Lower leg skin (tissue), 4 donors: ENCODE measurements around the gene HAT1. TPM values are rescaled to one million over a fixed set of nuclear protein-coding genes. Genes with fewer than 3 reads are reported as not detected.

Experiments
- DNase-seq, 2 donors: peaks; one replicate each; pipeline ENCODE4 v3.0.0-alpha.2; 2019; ENCODE audit warnings: low spot score in 2 of 2
- H3K4me3 ChIP-seq: fragments of 200-600 bp; sonication (generic); 2 replicates; pipeline ENCODE4 v1.5.1; 2017; ENCODE audit warnings: mild to moderate bottlenecking, low read depth; ENCODE audit not compliant: poor library complexity, severe bottlenecking
- CTCF ChIP-seq, 3 donors: fragments of 450-650 bp; IDR thresholded peaks; one replicate each; pipeline ENCODE4 v1.5.1; 2016; ENCODE audit warnings: antibody characterized with exemption in 3 of 3, mild to moderate bottlenecking in 3 of 3, moderate library complexity in 2 of 3
- POLR2A ChIP-seq, 2 donors: fragments of 450-650 bp; IDR thresholded peaks; one replicate each; pipeline ENCODE4 v1.6.1; 2016 to 2017; ENCODE audit warnings: antibody characterized with exemption in 2 of 2, mild to moderate bottlenecking in 1 of 2, moderate library complexity in 1 of 2
- WGBS, 2 donors: methylation state at CpG; one replicate each; pipeline ENCODE4 v1.1.5; 2018; 5-methylcytosine and 5-hydroxymethylcytosine counted together
- intact Hi-C: fragments of 100-400 bp; cut with DNase I; formaldehyde crosslinking; loops from one replicate; pipeline ENCODE4 v1.15.0; 2023; ENCODE audit warnings: low total_unique reads
- total RNA-seq, 4 donors: library from RNA; depleted of rRNA; stranded (reverse); fragments of >200 nt; gene quantifications; one replicate each; pipeline ENCODE4 v1.1.0, GENCODE V29; 2016

HAT1 gene
- total RNA-seq, 4 donors from 2014 or later: 15.0 to 28.0 (median 22.1) TPM

GRCh38 chr2:171963198-171963597 lies 40.9 kb downstream of the HAT1 start:
- WGBS, 2 donors: 87 to 92% methylated on average over 2 of the region's 2 CpGs
- intact Hi-C loops: no loop called here
- H3K4me3 ChIP-seq: no peak overlapping the region
- no peak for DNase-seq
- no peak for TF ChIP-seq CTCF (IDR thresholded peaks at IDR 0.05)
- TF ChIP-seq POLR2A (IDR thresholded peaks at IDR 0.05): no peak

GRCh38 chr2:171964308-171964707 lies 42.0 kb downstream of the HAT1 start:
- no peak overlapping the region for H3K4me3 ChIP-seq
- no peak for TF ChIP-seq CTCF (IDR thresholded peaks at IDR 0.05)
- no peak for TF ChIP-seq POLR2A (IDR thresholded peaks at IDR 0.05)
- WGBS, 2 donors: 89 to 93% methylated on average over 2 of the region's 2 CpGs
- no peak for DNase-seq
- intact Hi-C loops: no loop called here

GRCh38 chr2:171965238-171965637 lies 43.0 kb downstream of the HAT1 start:
- 89 to 91% methylated on average over 3 of the region's 3 CpGs for WGBS, 2 donors
- intact Hi-C loops: no loop called here
- no peak overlapping the region for H3K4me3 ChIP-seq
- no peak for TF ChIP-seq POLR2A (IDR thresholded peaks at IDR 0.05)
- no peak for TF ChIP-seq CTCF (IDR thresholded peaks at IDR 0.05)
- DNase-seq: no peak

- intact Hi-C loops: no loop called here
- no peak overlapping the region for H3K4me3 ChIP-seq
- DNase-seq: no peak
- 96% methylated on average over 3 of the region's 3 CpGs for WGBS, 2 donors
- TF ChIP-seq CTCF (IDR thresholded peaks at IDR 0.05) (no peak), POLR2A (IDR thresholded peaks at IDR 0.05) (no peak)
These were observed 43.4 kb downstream of the HAT1 start for GRCh38 chr2:171965661-171966060.

GRCh38 chr2:171966235-171966634 lies 44.0 kb downstream of the HAT1 start:
- H3K4me3 ChIP-seq: no peak overlapping the region
- 96% methylated on average over 8 of the region's 8 CpGs for WGBS, 2 donors
- no peak for TF ChIP-seq CTCF (IDR thresholded peaks at IDR 0.05)
- TF ChIP-seq POLR2A (IDR thresholded peaks at IDR 0.05): no peak
- intact Hi-C loops: no loop called here
- DNase-seq: no peak

GRCh38 chr2:171966688-171967087 lies 44.4 kb downstream of the HAT1 start:
- TF ChIP-seq POLR2A (IDR thresholded peaks at IDR 0.05) (no peak), CTCF (IDR thresholded peaks at IDR 0.05) (no peak)
- H3K4me3 ChIP-seq: no peak overlapping the region
- DNase-seq: no peak
- intact Hi-C loops: no loop called here
